ENCODE data around the gene VAMP8. TPM values are rescaled to one million over a fixed set of nuclear protein-coding genes. Genes with fewer than 3 reads are reported as not detected.
"Not testable (repeated sequence)": the region's sequence is repeated elsewhere in the genome, so short reads cannot be mapped to it uniquely, and the experiment has no call there.

VAMP8 gene
- total RNA-seq, 1 experiment from 2014 or later = 90.8 TPM

DNA sequence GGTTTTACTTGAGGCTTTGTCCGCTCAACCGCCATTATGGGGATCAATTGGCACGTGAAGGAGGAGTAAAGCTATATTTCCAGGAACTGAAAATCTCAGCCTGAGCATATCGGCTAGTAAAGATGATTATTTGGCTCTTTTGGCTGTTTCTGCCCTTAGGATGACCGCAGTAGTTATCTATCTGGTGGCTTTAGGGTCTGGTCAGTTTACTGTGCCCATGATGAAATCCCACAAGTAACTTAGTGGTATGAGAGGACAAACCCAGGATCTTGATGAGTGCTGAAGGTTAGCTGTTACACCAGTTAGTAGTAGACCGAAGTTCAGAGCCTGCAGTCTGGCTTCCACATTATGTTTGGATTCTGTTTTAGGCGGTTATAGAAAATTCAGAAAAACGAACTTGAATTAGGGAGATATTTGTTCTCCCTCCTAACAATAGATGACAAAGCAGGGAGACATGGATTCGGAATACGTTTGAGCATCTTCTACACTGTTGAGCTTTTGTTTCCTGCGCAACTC is 37.2 kb upstream of the VAMP8 start:
- no peak for DNase-seq
- H3K4me3 Mint-ChIP-seq (ENCODE audit: low read depth, unreplicated experiment) = peak overlapping the region; percentile 79
- H3K36me3 Mint-ChIP-seq (ENCODE audit: insufficient read depth, unreplicated experiment) = peaks cover 78% of the 10 kb centered on the region
- H3K4me1 Mint-ChIP-seq (ENCODE audit: low read depth, unreplicated experiment) = peaks cover 45% of the 10 kb centered on the region
- intact Hi-C loops (cut with micrococcal nuclease; ENCODE audit: unreplicated experiment) = loop anchor here (2.0 kb wide), 2 partner anchors 23 to 71 kb away; no protein-coding TSS in a partner anchor
- TF ChIP-seq CTCF (IDR thresholded peaks at IDR 0.05; ENCODE audit: unreplicated experiment) = no peak
- H3K9me3 Mint-ChIP-seq (ENCODE audit: low read depth, unreplicated experiment) = no peaks in the 10 kb centered on the region
- no peaks in the 10 kb centered on the region for H3K27me3 Mint-ChIP-seq (ENCODE audit: unreplicated experiment)
- peak overlapping the region; percentile 99 for H3K27ac Mint-ChIP-seq (ENCODE audit: unreplicated experiment)
- CTCF ChIA-PET = interaction anchor here (0.6 to 2.8 kb wide), 4 partner anchors 11 to 121 kb away, joined by 3 to 20 read pairs (median 6); no protein-coding TSS in a partner anchor
- TSS peak; percentile 18 for BruUV-seq (replicated peaks)

DNA sequence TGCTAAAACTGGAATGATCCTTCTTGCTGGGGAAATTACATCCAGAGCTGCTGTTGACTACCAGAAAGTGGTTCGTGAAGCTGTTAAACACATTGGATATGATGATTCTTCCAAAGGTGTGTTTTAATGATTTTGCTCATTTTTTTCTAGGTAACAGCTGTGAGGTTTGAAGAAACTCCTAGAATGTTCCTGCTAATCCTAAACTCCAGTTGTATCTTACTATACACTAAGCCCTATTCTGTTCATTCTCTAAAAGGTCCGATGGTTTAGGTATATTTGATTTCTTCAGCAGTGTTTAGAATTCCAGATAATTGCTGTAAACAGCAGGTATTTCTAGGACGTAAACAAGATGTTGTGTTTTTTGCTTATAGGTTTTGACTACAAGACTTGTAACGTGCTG is 36.1 kb upstream of the VAMP8 start:
- H3K4me3 Mint-ChIP-seq (ENCODE audit: low read depth, unreplicated experiment) = peak overlapping the region; percentile 79
- CTCF ChIA-PET = interaction anchor here (0.7 to 2.8 kb wide), 3 partner anchors 11 to 122 kb away, joined by 3 to 7 read pairs (median 4); no protein-coding TSS in a partner anchor
- no peaks in the 10 kb centered on the region for H3K27me3 Mint-ChIP-seq (ENCODE audit: unreplicated experiment)
- BruUV-seq (replicated peaks) = no TSS peak
- H3K27ac Mint-ChIP-seq (ENCODE audit: unreplicated experiment) = peak overlapping the region; percentile 78
- intact Hi-C loops (cut with micrococcal nuclease; ENCODE audit: unreplicated experiment) = loop anchor here (2.0 kb wide), 2 partner anchors 24 to 72 kb away; no protein-coding TSS in a partner anchor
- no peak for DNase-seq
- TF ChIP-seq CTCF (IDR thresholded peaks at IDR 0.05; ENCODE audit: unreplicated experiment) = no peak
- no peaks in the 10 kb centered on the region for H3K9me3 Mint-ChIP-seq (ENCODE audit: low read depth, unreplicated experiment)
- peaks cover 45% of the 10 kb centered on the region for H3K4me1 Mint-ChIP-seq (ENCODE audit: low read depth, unreplicated experiment)
- peaks cover 89% of the 10 kb centered on the region for H3K36me3 Mint-ChIP-seq (ENCODE audit: insufficient read depth, unreplicated experiment)

GRCh38 chr2:85541753-85542457 is 35.5 kb upstream of the VAMP8 start:
- Mint-ChIP-seq H3K9me3 (ENCODE audit: low read depth, unreplicated experiment) (no peaks in the 10 kb centered on the region), H3K27ac (ENCODE audit: unreplicated experiment) (peak overlapping the region; percentile 78), H3K4me1 (ENCODE audit: low read depth, unreplicated experiment) (peaks cover 45% of the 10 kb centered on the region), H3K36me3 (ENCODE audit: insufficient read depth, unreplicated experiment) (peaks cover 96% of the 10 kb centered on the region), H3K27me3 (ENCODE audit: unreplicated experiment) (no peaks in the 10 kb centered on the region), H3K4me3 (ENCODE audit: low read depth, unreplicated experiment) (peak overlapping the region; percentile 79)
- no TSS peak for BruUV-seq (replicated peaks)
- TF ChIP-seq CTCF (IDR thresholded peaks at IDR 0.05; ENCODE audit: unreplicated experiment) = no peak
- DNase-seq = no peak
- CTCF ChIA-PET = interaction anchor here (0.8 to 2.8 kb wide), 3 partner anchors 10 to 122 kb away, joined by 3 to 7 read pairs (median 4); no protein-coding TSS in a partner anchor
- intact Hi-C loops (cut with micrococcal nuclease; ENCODE audit: unreplicated experiment) = loop anchor here (2.0 kb wide), 2 partner anchors 25 to 73 kb away; no protein-coding TSS in a partner anchor

- no peak for TF ChIP-seq CTCF (IDR thresholded peaks at IDR 0.05; ENCODE audit: unreplicated experiment)
- intact Hi-C loops (cut with micrococcal nuclease; ENCODE audit: unreplicated experiment) = no loop called here
- BruUV-seq (replicated peaks) = no TSS peak
- Mint-ChIP-seq H3K4me3 (ENCODE audit: low read depth, unreplicated experiment) (peak overlapping the region; percentile 79), H3K36me3 (ENCODE audit: insufficient read depth, unreplicated experiment) (peaks cover 98% of the 10 kb centered on the region), H3K4me1 (ENCODE audit: low read depth, unreplicated experiment) (peaks cover 41% of the 10 kb centered on the region), H3K27ac (ENCODE audit: unreplicated experiment) (peak overlapping the region; percentile 78), H3K27me3 (ENCODE audit: unreplicated experiment) (no peaks in the 10 kb centered on the region), H3K9me3 (ENCODE audit: low read depth, unreplicated experiment) (no peaks in the 10 kb centered on the region)
- CTCF ChIA-PET = interaction anchor here (2.0 kb wide), 1 partner anchor 9 kb away, joined by 4 read pairs; no protein-coding TSS in a partner anchor
- DNase-seq = no peak
These were observed 34.6 kb upstream of the VAMP8 start for GRCh38 chr2:85542777-85543176.

- Mint-ChIP-seq H3K4me1 (ENCODE audit: low read depth, unreplicated experiment) (peaks cover 44% of the 10 kb centered on the region), H3K27ac (ENCODE audit: unreplicated experiment) (peak overlapping the region; percentile 38), H3K4me3 (ENCODE audit: low read depth, unreplicated experiment) (peak overlapping the region; percentile 15), H3K36me3 (ENCODE audit: insufficient read depth, unreplicated experiment) (peaks cover 95% of the 10 kb centered on the region)
- BruUV-seq (replicated peaks); intact Hi-C loops (cut with micrococcal nuclease; ENCODE audit: unreplicated experiment); H3K27me3 Mint-ChIP-seq (ENCODE audit: unreplicated experiment); DNase-seq; CTCF ChIA-PET; H3K9me3 Mint-ChIP-seq (ENCODE audit: low read depth, unreplicated experiment): not testable (repeated sequence)
These were observed 33.1 kb upstream of the VAMP8 start for GRCh38 chr2:85544254-85544691.

GRCh38 chr2:85544915-85545779 is 32.2 kb upstream of the VAMP8 start:
- DNase-seq; H3K4me3 Mint-ChIP-seq (ENCODE audit: low read depth, unreplicated experiment); H3K27me3 Mint-ChIP-seq (ENCODE audit: unreplicated experiment); intact Hi-C loops (cut with micrococcal nuclease; ENCODE audit: unreplicated experiment); H3K27ac Mint-ChIP-seq (ENCODE audit: unreplicated experiment); H3K9me3 Mint-ChIP-seq (ENCODE audit: low read depth, unreplicated experiment); BruUV-seq (replicated peaks): not testable (repeated sequence)
- CTCF ChIA-PET = interaction anchor here (0.8 to 1.8 kb wide), 2 partner anchors 123 to 126 kb away, joined by 3 to 5 read pairs; no protein-coding TSS in a partner anchor
- peaks cover 95% of the 10 kb centered on the region for H3K36me3 Mint-ChIP-seq (ENCODE audit: insufficient read depth, unreplicated experiment)
- peaks cover 44% of the 10 kb centered on the region for H3K4me1 Mint-ChIP-seq (ENCODE audit: low read depth, unreplicated experiment)
